HG02885 (cell line): Measurements from ENCODE around the gene PLSCR5.
A peak's percentile ranks its signal among the peaks of the same experiment; 100 is the strongest.

Experiments used
- ATAC-seq: cut with Tn5 transposase; IDR thresholded peaks from one replicate; pipeline ENCODE4 v1.9.1; 2021; ENCODE audit warnings: mild to moderate bottlenecking; ENCODE audit not compliant: unreplicated experiment, poor library complexity

Gene PLSCR5

GRCh38 chr3:146589899-146590508 is 15.1 kb downstream of the PLSCR5 start:
- peak; percentile 71 for ATAC-seq

GRCh38 chr3:146585156-146585555 is 20.0 kb downstream of the PLSCR5 start:
- ATAC-seq: no peak

GRCh38 chr3:146581951-146582467 is 23.1 kb downstream of the PLSCR5 start:
- peak; percentile 41 for ATAC-seq

- no peak for ATAC-seq
These were observed 24.0 kb downstream of the PLSCR5 start for GRCh38 chr3:146581080-146581601.

- ATAC-seq: peak; percentile 70
These were observed 27.5 kb downstream of the PLSCR5 start for GRCh38 chr3:146577662-146578061.

- no peak for ATAC-seq
These were observed 29.5 kb downstream of the PLSCR5 start for GRCh38 chr3:146575636-146576035.

- no peak for ATAC-seq
These were observed 31.0 kb downstream of the PLSCR5 start for GRCh38 chr3:146574173-146574572.

GRCh38 chr3:146569314-146569713 is 35.8 kb downstream of the PLSCR5 start:
- ATAC-seq: no peak

GRCh38 chr3:146566138-146566537 is 39.0 kb downstream of the PLSCR5 start:
- no peak for ATAC-seq

- ATAC-seq: no peak
These were observed 43.3 kb downstream of the PLSCR5 start for GRCh38 chr3:146561879-146562278.

GRCh38 chr3:146561463-146561862 is 43.7 kb downstream of the PLSCR5 start:
- ATAC-seq: no peak

GRCh38 chr3:146560678-146561077 is 44.5 kb downstream of the PLSCR5 start:
- no peak for ATAC-seq

- no peak for ATAC-seq
These were observed 45.8 kb downstream of the PLSCR5 start for GRCh38 chr3:146559388-146559787.

GRCh38 chr3:146558781-146559180 is 46.4 kb downstream of the PLSCR5 start:
- no peak for ATAC-seq

- ATAC-seq: no peak
These were observed 47.4 kb downstream of the PLSCR5 start for GRCh38 chr3:146557745-146558144.

- no peak for ATAC-seq
These were observed 49.8 kb downstream of the PLSCR5 start for GRCh38 chr3:146555311-146555710.

- no peak for ATAC-seq
These were observed 50.9 kb downstream of the PLSCR5 start for GRCh38 chr3:146554151-146554760.

GRCh38 chr3:146550743-146551510 is 54.2 kb downstream of the PLSCR5 start:
- peak; percentile 95 for ATAC-seq

- ATAC-seq: no peak
These were observed 55.0 kb downstream of the PLSCR5 start for GRCh38 chr3:146550070-146550615.

- ATAC-seq: no peak
These were observed 57.8 kb downstream of the PLSCR5 start for GRCh38 chr3:146547235-146547835.
